SHP77 (cell line): ENCODE data around the gene CCDC148.
"Not testable (repeated sequence)": the region's sequence is repeated elsewhere in the genome, so short reads cannot be mapped to it uniquely, and the experiment has no call there.

Source experiments
- DNase-seq, 2 experiments: peaks; one replicate each; lab custom pipeline; 2025; lab: John Stamatoyannopoulos, UW

CCDC148 gene

GRCh38 chr2:158357122-158357521 is 99.4 kb downstream of the CCDC148 start:
- DNase-seq = no peak

- not testable (repeated sequence) for DNase-seq
Measured at GRCh38 chr2:158351466-158351816, 105.1 kb downstream of the CCDC148 start.

- not testable (repeated sequence) for DNase-seq
Measured at GRCh38 chr2:158350751-158351465, 105.6 kb downstream of the CCDC148 start.

GRCh38 chr2:158346032-158346431 is 110.5 kb downstream of the CCDC148 start:
- no peak for DNase-seq

DNA sequence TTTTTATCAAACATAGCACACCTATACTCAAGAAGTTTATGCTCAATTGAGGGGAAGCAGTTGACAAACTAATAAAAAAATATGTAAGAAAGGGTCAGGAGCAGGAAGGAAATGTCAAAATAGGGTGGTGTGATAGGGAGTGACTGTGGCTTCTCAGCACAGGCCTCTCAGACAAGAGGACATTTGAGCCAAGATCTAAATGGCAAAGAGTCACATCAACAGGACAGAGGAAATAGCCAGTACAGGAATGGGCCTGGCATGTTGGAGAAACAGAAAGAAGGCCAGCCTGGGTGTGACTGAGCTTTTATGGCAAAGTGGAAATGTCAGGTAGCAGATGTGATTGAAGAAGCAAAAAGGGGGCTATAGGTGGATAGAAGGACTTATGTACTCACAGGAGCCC is 117.0 kb downstream of the CCDC148 start:
- no peak for DNase-seq

GRCh38 chr2:158337018-158337417 is 119.5 kb downstream of the CCDC148 start:
- no peak for DNase-seq

DNA sequence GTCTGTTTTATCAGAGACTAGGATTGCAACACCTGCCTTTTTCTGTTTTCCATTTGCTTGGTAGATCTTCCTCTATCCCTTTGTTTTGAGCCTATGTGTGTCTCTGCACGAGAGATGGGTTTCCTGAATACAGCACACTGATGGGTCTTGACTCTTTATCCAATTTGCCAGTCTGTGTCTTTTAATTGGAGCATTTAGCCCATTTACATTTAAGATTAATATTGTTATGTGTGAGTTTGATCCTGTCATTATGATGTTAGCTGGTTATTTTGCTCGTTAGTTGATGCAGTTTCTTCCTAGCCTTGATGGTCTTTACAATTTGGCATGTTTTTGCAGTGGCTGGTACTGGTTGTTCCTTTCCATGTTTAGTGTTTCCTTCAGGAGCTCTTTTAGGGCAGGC is 124.8 kb downstream of the CCDC148 start:
- not testable (repeated sequence) for DNase-seq

- DNase-seq = no peak
Measured at GRCh38 chr2:158325782-158326340, 130.7 kb downstream of the CCDC148 start.

GRCh38 chr2:158325031-158325781 is 131.3 kb downstream of the CCDC148 start:
- DNase-seq = no peak

DNA sequence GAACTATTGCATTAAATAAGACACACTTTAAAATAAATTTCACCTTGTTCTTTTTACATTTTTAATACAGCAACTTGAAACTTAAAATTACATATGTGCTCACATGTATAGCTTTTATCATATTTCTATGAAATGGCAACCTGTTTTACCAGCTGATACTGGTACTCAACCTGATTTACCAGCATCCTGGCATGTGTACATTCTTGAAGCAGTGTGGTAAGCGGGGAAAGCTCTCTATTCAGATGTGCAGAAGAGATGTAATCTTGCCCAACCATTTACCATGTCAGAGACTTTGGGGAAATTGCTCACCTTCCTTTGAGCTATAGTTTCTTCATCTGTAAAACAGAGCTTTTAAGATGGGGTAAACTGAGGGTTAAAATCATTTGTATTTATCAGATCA is 133.2 kb downstream of the CCDC148 start:
- DNase-seq = no peak

DNA sequence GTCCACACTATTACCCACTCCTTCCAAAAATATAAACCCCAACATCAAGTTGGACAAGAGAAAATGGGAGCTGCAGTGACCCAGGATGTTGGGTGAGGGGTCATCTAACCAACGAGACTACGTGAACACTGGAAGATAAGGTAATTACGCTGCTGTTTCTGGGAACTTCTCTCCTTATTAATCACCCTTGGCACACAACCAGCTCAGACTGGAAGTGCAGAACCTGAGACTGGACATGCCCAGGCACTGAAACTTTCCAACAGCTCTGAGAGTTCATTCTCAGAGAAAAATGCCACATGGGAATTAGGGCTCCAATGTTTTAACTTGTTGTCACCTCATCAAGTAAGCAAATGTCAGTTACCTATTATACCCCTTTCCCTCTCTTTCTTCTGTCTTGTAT is 135.3 kb downstream of the CCDC148 start:
- no peak for DNase-seq

DNA sequence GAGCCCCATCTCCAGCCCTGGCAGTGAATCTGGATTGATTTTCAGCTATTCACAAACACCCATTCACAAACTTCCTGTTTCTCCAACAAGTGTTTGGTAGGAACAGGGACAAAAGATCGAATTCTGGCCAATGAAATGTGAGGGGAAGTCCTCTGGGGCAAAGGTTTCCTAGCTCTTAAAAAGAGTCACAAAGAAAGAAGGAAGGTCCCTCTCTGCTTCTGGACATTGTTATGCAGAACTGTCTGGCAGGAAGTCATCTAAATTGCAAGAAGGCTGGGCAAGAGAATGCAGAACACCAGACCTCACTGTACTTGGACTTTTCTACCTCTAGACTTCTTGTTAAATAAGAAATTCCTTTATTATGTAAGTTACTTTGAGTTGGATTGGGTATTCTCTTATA is 137.3 kb downstream of the CCDC148 start:
- DNase-seq = no peak

DNA sequence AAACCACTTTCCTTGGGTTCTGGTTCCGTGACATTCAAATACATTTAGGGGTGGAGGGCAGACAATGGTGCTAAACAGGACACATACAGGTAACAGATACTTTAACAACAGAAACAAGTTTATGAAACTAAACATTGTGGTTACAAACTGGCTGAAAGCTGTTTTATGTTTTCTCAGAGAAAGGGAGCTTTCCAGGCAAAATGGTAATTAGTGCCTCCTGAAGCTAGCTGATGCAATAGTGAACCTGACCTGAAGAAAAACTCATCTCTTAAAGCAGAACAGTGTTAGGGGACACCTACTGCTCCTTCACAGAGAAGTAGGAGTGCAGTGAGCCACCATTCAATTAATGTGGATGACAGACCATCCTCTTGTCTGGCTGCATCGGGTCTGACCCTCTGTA is 138.9 kb downstream of the CCDC148 start:
- no peak for DNase-seq

GRCh38 chr2:158315803-158316414 is 140.6 kb downstream of the CCDC148 start:
- no peak for DNase-seq

DNA sequence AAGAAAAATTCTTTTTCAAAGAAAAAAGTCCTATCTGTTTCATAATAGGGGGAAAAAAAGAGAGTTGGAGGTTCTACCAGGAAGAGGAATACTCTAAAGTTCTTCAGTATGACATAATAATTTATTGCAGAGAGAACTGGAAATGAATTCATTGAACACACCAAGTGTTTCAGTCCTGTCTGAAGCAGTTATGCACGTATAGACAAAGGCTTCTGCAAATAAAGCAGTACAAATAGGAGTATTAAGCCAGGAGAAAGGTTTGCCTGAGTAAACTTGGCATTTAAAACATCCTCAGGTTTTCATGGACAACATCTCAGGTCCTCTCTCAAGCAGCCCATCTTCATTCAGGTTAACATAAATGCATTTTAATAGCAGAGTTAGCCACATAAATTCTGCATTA is 141.6 kb downstream of the CCDC148 start:
- no peak for DNase-seq

- DNase-seq = no peak
Measured at GRCh38 chr2:158313734-158314133, 142.8 kb downstream of the CCDC148 start.

DNA sequence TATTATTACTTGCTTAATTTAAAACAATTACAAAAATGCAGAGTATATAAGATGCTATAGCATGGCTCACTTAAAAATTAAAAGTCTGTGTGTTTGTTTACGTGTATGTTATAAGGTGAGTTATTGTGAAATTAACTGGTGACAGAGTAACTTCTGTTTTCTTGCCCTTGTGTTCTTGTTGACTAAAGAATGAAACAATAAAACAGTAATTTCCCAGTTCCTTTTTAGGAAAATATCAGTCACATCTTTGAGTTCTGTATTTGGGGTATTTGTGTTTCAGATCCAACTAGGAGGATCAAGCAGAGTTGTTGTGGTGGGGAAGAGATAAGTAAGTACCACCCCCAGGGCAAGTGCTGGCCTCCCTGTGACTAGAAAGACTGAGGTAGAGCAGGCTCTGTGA is 143.6 kb downstream of the CCDC148 start:
- DNase-seq = no peak

GRCh38 chr2:158310407-158310806 is 146.1 kb downstream of the CCDC148 start:
- not testable (repeated sequence) for DNase-seq

- DNase-seq = no peak
Measured at GRCh38 chr2:158305501-158305900, 151.1 kb downstream of the CCDC148 start.

DNA sequence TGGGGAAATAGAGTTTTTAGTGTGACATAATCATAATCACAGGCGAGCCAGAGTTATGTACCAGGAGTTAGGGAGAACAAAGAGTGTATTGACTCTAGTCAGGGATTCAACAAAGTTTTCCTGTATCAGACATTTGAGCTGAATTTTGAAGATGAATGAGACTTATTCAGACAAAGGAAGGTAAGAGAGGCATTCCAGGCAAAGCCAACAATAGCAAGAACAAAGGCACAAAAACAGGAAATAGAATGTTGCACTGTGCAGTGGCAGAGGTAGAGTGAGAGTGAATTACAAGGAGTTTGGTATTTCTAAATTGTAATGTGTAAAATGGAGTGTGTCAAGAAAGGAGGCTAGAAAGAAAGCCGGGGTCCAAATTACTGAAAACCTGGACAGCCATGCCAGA is 156.2 kb downstream of the CCDC148 start:
- DNase-seq = no peak

DNA sequence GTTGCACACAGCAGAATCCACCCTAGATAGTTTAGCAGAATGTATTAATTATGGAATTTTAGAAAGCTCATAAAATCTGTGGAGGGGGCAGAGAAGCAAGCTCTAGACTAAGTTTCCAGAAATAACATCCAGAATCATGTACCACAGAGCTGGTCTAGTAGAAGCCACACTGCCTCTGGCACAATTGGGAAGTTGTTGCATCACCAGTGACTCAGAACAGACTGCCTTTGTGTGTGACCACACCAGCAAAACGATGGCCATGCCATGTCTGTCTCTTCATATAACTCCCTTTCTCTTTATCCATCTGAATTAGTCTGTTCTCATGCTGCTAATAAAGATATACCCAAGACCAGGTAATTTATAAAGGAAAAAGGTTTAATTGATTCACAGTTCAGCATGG is 158.9 kb downstream of the CCDC148 start:
- DNase-seq = no peak

DNA sequence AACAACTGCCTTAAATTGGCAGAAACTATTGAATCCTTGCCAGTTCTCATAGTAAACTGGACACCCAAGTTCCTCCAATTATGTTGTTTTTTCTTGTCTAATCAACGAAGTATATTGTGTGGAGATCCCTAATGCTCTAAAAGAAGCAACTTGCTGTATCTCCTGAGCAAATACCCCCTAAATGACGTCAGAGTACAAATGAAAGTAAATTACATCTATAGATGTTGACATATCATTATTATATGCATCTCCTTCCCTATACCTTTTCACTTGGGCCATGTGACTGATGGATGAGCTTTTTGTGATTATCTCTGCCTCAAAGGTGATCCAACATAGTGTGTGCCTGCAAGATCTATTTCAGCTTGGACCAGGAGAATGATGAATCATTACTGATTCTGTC is 159.4 kb downstream of the CCDC148 start:
- no peak for DNase-seq

DNA sequence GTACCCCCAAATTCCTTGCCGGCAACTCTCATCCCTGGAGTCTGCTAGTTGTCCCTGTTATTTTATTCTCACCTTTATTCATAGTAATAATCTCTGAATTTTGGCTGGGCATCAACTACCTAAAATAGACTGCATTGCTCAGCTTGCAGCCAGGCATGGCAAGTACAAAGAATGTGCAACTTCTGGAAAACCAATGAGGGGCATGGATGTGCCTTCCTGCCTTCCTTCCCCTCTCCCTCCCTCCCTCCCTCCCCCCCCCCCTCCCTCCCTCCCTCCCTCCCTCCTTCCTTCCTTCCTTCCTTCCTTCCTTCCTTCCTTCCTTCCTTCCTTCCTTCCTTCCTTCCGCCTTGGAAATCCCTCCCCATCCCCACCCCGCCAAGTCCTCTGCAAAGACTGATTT is 162.8 kb downstream of the CCDC148 start:
- DNase-seq = no peak
